GM19372 (cell line): ENCODE measurements around the gene EXOC4.

Experiments
- ATAC-seq: cut with Tn5 transposase; IDR thresholded peaks from one replicate; pipeline ENCODE4 v1.9.1; 2021; ENCODE audit warnings: mild to moderate bottlenecking, low read depth, moderate library complexity; ENCODE audit not compliant: unreplicated experiment

Gene EXOC4

DNA sequence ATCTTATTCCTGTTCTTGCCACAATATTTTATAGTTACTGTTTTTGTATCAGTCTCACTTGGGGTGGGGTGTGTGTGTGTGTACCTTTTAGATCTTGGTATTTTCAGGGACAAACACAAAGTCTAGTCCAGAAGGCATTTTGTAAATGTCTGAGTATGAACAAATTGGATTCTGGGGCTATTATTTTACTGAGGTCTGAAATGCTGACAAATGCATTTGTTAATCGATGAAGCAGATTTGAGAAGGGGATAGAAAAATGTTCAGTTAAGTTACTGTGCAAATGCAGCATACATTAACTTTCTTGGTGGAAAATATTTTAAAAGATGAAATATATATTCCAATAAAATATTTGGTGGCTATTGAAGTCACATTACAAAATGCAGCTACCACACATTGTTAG, 267.4 kb downstream of the EXOC4 start:
- no peak for ATAC-seq

DNA sequence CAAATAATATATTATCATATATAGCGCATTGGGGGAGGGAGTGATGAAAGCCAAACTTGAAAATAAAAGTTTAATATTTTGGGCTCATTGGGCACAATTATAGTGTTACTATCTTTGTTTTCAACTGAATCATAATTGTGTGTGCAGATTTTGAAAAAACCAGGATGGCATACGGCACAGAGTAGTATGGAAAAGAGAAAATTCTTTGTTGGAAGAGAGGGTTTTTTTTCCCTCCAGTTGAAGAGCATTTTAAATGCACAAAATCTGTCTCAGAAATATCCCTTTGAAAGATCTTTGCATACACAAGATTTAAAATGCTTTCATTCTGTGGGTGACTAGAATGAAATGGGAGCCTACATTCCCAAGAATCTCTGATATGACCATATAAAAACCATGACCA, 269.6 kb downstream of the EXOC4 start:
- no peak for ATAC-seq

DNA sequence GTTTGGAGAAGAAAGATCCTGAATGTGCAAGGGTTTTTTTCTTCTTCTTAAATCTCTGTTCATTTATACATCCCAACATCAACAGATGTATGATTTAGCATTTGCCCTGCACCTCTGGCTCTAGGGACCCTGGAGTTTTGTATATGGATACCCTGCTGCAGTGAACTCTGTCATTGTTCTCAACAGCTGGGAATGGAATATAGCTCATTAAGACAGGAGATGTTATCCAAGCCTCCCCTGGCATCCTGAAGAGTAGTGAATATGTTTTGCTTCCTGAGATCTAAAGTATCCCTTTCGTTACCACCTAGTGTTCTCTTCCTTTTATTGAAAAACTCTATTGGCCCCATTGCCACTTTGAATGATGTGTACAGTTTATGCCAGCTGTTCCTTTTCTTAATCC, 275.9 kb downstream of the EXOC4 start:
- no peak for ATAC-seq

DNA sequence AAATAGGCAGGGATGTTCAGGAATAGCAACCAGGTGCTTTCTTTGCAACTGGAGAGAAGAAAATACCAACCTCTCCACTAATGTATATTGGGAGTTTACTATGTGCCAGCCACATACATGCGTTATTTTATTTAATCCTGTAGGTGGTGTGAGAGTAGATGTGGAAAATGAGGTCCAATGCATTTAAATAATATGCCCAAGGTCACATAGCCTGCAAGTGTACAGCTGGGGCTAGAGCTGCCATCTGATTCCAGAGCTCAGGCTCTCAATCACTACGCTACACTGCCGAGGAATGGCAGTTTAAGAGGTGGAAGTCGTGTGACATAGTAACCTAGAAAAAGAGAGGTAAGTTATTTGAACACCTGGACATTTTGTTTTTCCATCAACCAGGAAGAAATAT, 277.0 kb downstream of the EXOC4 start:
- no peak for ATAC-seq

DNA sequence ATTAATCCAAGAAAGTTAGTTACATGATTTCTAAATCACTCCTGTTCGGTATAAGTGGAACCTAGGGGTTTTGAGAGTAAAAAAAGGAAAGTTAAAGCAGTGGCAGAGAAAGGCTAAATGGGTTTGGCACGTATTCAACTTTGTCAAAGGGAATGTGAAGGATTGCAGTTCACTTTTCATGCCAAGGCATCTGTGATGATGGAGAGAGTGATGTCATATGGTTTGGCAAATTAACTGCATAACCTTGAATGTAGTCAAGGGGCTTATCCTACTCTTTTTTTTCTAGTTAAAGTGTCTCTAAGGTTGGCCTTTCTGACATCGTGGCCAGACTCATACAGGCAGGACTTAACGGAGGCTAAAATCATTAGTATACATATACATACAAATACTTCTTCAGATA, 277.8 kb downstream of the EXOC4 start:
- no peak for ATAC-seq

DNA sequence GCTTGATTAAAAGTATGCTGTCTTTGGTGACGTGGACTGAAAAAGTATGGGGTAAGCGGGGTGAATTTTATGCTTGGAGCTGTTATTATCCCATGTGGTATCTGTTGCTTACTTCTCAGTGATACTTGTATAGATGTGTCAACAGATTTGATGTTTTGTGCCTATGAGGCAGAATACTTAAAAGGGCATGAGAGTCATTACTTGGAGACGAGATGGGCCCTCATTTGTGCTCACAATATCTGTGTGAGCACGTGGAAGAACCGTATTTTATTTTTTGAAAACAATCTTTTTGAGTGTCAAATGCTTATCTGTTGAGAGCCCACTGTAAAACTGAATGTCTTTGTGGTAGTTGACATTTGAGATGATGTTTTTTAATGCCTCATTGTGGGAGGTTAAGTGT, 281.9 kb downstream of the EXOC4 start:
- no peak for ATAC-seq

DNA sequence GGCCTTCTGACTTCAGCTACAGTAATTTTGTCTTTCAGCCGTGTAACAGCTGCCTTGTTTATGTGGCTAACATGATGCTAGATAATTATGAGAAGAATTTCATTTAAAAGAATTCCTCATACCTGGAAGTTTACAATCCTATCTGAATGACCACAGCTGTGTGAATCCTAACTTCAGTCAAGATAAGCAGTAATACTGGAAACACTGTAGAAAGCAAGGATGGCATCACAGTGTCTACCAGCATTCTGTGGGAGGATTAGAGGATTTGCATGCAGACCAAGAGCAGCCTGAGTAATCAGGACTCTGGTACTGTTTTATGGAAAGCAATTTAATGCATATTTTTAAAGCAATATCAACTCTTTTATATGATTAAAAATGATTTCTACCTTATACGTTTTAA, 282.4 kb downstream of the EXOC4 start:
- no peak for ATAC-seq

DNA sequence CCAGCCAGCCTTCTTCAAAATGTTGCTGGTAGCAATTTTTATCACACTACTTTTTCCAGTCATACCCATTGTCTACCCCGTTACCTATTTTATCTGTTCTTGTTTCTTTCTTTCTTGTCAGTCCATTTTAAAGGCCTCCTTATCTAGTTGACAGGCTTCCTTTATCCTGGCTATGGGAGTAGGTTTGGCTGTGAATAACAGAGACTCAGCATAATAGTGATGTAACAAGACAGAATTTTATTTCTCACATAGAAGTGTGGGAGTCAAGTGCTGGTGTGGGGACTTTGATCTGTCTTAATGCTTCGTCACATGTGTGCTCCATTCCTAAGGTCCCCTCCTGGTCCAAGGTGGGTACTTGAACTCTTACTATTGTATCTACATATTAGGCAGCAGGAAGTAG, 283.6 kb downstream of the EXOC4 start:
- ATAC-seq, result no peak

DNA sequence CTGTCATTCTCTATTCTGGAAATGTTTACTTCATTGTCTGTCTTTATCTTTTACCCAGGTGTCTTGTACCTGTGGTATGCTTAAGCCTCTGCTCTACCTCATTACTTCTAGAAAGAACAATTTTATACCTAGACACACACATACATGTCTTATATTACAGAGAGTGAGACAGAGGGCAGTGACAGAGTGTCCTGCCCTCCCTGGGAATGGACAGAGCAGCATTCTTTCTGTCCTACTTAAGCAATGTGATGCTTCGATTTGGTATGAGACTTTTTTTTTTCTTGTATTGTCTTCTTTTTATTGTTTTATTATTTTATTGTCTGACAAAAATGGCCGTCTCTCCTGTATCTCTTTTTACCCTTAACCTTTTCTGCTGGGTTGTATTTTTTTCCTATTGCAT, 286.1 kb downstream of the EXOC4 start:
- ATAC-seq, result no peak

DNA sequence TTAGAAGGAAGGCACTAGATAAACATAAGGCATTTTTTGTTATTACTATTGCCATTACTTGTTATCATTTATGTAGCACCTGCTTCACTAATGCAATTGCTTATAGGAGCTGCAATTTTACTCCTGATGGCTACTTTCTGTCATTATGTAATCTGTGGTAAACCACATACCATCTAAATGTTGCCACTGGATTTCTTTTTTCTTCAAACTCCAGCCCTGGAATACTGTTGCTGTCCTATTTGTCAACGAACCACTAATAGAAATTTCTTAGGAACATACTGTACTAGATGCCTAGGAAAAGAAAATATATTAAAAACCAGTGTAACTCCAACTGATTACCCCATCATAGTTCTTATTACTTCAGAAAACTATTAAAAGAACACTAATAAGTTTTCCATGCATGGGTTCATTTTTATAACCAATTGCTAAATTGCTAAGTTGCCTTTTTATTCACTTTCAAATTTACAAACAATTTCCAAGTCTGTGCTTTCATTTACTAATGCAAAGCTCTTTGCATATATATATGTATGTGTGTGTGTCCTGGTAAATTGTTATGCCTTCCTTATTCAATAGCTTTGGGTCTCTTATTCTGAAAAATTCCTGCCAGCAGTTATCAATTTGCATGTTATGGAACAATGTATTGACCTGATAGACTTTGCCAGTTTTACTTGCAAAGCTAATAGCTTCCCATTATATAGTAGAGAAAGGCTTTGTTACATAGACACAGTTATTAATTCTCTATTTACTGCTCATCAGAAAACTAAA, 287.4 kb downstream of the EXOC4 start:
- ATAC-seq, result no peak

DNA sequence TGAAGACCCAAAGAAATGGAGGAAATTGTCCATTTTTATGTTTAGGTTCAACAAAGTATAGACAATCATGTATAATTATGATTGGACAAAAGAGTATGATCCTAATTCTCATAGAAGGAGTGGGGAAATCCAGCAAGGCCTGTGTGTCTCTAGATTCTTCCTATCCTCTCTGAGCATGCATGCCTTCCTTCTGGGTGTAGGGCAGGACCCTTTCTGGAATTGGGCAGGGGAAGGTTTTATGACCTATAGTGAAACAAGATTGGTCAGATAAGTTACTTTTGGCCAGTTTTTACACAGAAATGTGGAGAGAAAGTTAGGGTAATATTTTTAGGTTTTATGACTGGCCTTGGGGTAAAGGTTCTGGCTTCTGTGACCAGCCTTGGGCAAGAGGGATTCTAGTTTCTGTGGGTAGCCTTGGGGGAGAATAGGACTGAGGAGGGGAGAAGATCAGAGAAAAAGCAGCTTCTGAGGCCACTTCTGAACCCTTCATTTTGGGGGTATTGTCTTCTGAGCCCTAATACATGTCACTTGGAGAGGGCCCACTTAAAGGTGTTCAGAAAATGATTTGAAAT, 289.4 kb downstream of the EXOC4 start:
- no peak for ATAC-seq

DNA sequence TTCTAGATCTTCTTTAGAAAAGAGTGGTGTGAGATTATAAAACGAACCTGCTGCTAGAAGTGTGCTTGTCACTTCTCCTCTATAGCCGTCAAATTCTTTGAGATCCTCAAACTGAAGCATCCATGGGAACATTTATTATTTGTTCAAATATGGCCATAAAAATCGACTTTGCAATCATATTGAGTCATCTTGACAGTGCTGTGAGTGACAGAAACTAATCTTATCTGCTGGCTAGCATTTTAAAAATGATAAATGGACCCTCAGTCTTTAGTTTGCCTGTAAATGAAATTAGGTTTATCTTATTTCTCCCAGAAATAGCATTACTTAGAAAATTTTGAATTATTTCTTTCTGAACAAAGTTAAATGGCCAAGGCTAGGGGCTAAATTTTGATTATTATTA, 290.8 kb downstream of the EXOC4 start:
- no peak for ATAC-seq

DNA sequence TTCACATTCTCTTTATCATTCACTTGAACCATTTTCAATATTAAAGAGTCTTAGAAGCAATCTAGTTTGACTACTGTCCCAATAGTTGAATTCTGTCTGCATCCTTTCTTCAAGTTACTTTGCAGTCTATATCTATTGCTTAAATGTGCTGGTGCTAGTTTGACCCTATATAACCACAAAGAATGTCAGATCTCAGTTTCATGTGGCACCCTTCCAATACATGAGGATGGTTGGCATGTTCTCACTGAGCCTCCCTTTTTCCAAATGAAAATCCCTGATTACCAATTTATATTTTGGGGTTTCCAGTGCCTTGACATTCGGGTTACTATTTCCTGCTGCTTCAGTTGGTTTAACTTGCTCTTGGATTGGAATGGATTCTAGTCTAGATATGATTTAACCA, 292.7 kb downstream of the EXOC4 start:
- ATAC-seq, result no peak

DNA sequence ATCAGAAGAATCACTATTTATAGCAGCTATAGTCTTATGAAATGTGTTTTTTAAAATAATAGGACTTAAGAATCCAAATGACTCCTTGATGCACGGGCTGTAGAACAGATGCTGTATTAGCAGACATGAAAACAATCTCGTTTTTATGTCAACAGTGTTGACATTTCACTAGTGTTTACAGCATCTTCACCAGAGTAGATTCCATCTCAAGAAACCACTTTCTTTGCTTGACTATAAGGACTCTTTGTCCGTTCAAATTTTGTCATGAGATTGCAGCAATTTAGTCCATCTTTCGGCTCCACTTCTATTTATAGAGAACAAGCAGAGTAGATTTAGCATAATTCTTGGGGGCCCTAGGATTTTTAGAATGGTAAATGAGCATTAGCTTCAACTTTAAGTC, 295.1 kb downstream of the EXOC4 start:
- no peak for ATAC-seq

DNA sequence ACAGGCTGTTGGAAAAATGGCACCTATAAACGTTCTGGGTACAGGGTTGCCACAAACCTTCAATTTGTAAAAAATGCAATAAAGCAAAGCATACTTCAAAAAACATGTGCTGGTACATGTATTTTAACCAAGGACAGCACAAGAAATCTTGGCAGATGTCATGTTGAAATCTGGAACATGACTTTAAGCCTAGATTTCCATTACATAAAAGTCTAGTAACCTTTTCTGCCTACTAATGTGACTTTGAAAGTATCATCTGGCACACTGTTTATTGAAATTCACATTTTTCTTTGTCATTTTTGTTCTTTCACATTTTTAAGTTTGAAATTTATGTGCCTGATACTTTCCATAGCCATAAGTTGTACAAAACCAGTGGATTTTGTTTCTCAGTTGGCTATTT, 296.8 kb downstream of the EXOC4 start:
- no peak for ATAC-seq

DNA sequence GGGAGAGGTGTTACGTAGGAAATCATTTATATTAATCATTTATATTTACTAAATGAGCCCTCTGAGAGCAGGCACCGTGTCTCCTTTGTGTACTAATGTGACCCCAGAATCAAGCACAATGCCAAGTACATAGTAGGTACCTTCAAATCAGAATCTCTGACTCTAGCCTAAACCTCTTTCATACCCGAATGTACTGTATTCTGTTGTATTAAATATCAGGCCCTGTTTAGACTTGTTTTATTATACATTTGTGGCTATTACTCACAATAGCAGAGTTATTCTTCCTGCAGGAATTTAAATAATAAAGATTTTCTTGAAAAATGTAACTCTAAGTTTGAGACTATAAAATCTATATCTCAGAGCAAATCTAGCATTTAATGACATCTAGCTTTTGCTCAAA, 297.3 kb downstream of the EXOC4 start:
- ATAC-seq, result no peak

DNA sequence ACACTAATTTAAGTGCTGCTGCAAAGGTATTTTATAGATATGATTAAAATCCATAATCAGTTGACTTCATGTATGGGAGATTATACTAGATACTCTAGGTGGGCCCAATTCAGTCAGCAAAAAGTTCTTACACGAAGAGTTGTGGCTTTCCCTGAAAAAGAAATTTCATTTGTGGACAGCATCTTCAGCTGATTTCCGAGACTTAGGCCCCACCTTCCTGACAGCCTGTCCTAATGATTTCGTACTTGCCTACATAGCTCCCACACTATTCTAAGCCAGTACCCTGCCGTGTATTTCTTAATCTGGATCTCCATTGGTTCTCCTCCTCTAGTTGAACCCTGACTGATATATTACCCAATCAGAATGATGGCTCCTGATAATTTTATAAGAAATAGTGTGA, 297.9 kb downstream of the EXOC4 start:
- ATAC-seq, result no peak

DNA sequence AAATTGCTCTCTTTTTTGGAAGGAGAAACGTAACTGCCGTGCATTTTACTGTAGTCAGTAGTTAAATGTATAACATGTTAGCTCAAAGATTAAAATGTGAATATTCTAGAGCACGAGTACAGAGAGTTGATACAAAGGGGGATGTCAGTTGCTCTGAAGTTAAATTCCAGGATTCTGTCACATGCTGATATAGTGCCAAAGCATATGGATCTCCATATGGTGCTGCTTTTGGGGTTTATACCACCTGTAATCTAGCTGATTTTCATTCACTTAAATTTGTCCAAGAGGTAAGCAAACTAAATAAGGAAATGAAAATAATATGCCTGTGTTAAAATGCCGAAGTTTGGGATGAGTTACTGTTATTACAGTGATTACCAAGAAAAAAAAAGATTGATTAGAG, 298.6 kb downstream of the EXOC4 start:
- no peak for ATAC-seq

DNA sequence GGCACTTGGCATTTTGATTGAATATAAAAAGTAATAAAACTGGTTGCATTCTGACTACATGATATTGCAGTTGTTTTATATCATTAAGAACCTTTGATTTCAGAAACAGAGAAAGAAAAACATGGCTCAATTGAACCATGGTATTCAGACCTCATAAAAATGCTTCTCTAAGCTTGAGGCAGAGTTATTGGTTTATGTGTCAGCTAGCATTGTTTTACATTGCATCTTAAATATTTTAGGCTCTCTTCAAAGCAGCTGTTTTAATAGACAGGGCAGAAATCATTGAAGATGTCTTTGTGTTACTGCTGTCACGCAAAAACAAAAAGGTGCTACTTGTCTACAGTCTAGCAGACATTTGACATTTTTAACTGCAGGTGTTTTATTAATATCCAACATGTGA, 299.2 kb downstream of the EXOC4 start:
- no peak for ATAC-seq

DNA sequence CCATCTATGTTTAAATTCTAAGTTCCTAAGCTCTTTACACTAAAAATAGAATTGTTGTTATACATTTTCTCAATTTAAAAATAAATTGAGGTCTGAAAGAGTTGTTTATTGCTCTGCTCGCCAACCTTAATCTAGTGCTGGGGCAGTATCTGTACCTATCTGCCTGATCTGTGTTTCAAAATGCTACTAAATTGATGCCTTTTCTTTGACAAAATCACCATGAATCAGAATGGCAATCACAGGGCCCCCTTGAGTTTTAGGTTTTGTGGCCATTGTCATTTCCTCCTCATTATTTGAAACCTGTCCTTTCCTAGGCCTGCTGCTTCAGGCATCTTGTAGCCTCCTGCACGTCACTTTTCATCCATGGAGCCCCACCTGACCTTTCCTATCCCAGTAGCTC, 301.5 kb downstream of the EXOC4 start:
- no peak for ATAC-seq

DNA sequence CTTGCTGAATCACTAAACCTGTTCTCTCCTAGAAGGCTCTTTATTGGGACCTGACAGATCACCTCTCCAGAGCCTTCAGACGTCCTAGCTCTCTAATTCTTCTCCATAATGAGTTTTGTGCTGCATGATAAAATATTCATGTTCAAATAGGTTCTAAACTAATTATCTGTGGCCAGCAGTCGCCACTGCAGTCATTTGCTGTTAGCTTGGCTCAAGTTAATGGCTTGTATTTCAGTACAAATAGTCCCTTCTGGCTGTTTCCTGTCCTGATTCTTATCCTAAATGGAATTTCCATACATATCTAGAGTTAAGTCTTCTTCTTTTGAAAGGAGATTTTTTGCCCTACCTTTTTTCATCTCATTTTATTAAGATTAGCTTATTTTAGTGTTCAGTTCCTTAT, 303.2 kb downstream of the EXOC4 start:
- ATAC-seq, result no peak

DNA sequence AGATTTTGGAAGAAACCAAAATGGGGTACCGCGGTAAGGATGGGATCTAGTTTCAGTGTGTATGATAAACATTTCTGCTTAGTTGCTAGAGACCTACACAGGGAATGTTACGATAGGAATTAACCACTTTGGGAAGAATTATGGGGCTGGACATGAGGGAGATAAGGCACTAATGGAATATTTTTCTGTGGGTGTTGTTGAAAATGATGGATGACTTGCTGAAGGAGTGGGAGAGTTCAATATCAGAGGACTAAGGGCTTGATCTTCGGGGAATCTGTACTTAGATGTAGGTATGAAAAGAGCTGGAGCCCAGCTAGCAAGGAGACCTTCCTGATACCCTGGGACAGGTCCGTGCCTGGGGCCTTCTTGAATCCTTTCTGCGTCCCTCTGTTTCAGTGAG, 303.7 kb downstream of the EXOC4 start:
- ATAC-seq, result no peak

DNA sequence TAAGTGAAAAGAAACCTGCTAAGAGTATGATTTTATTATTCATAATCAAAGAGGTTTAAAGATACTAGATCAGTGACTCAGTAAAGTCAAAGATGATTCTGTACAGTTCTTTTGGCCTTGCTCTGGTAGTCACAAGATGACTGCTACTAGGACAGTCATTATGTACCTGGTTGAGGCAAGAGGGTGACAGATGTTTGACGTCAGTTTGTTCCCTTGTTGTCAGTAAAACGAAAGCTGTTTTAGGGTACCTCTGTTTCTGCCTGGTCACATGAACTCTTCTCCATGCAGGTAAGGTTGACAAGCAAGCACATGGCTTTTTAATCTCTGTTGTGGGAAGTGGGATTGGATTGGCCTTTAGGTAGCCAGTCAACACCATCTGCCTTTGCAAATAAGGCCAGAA, 308.0 kb downstream of the EXOC4 start:
- ATAC-seq, result no peak
